A549 treated with ZK216348 at 1 μM for 4 hours (cell line): ENCODE data around the gene KRTAP4-3. TPM values are rescaled to one million over a fixed set of nuclear protein-coding genes. Genes with fewer than 3 reads are reported as not detected.

Experiments used
- total RNA-seq: library from RNA; stranded (reverse); fragments of 200-300 nt; extraction: Qiagen RNA extraction; gene quantifications from 5 replicates; pipeline ENCODE4 v1.2.3, GENCODE V29; 2022; ENCODE audit warnings: low read depth

Gene KRTAP4-3
- not detected in 5 replicates for total RNA-seq

GRCh38 chr17:41168121-41168520 is at the start of gene KRTAP4-3:
KRTAP4-3 (minus strand) TSS chr17:41168221; CDS start chr17:41168172, 49 bp downstream.

GRCh38 chr17:41189837-41190318 is 21.9 kb upstream of the KRTAP4-3 start, which contains the start of gene KRTAP9-1:
KRTAP9-1 (plus strand) TSS chr17:41189887; CDS start chr17:41189887, 0 bp downstream.

GRCh38 chr17:41184480-41184961 is 16.5 kb upstream of the KRTAP4-3 start, which contains the start of gene KRTAP4-1:
KRTAP4-1 (minus strand) TSS chr17:41184911; CDS start chr17:41184854, 57 bp downstream.

GRCh38 chr17:41177727-41178271 is 9.8 kb upstream of the KRTAP4-3 start, which contains the start of gene KRTAP4-2:
KRTAP4-2 (minus strand) TSS chr17:41178221; CDS start chr17:41178164, 57 bp downstream.

GRCh38 chr17:41160648-41161047 is 7.4 kb downstream of the KRTAP4-3 start, which contains the start of gene KRTAP4-4:
KRTAP4-4 (minus strand) TSS chr17:41160748; CDS start chr17:41160691, 57 bp downstream.

GRCh38 chr17:41149652-41149985 is 18.4 kb downstream of the KRTAP4-3 start, which contains the start of gene KRTAP4-5:
KRTAP4-5 (minus strand) TSS chr17:41149825; CDS start chr17:41149767, 58 bp downstream.

GRCh38 chr17:41140360-41141131 is 27.5 kb downstream of the KRTAP4-3 start, which contains the start of gene KRTAP4-6:
KRTAP4-6 (minus strand) TSS chr17:41140544; CDS start chr17:41140487, 57 bp downstream.

GRCh38 chr17:41123991-41124371 is 44.0 kb downstream of the KRTAP4-3 start, which contains the start of gene KRTAP4-12:
KRTAP4-12 (minus strand) TSS chr17:41124182; CDS start chr17:41124122, 60 bp downstream.

GRCh38 chr17:41117846-41118386 is 50.1 kb downstream of the KRTAP4-3 start, which contains the start of gene KRTAP4-11:
KRTAP4-11 (minus strand) TSS chr17:41118373; CDS start chr17:41118315, 58 bp downstream.

Other genes starting within 250 kb of the KRTAP4-3 start
- gene KRT23, start 230.6 kb downstream of the KRTAP4-3 start, total RNA-seq: 0.08 to 0.31 TPM (median 0.18 TPM) in 3 of 5 replicates, not detected in the others
- gene KRT39, start 201.3 kb downstream of the KRTAP4-3 start, total RNA-seq: not detected in 5 replicates
- gene KRT40, start 183.9 kb downstream of the KRTAP4-3 start, total RNA-seq: not detected in 5 replicates
- gene KRTAP3-3, start 174.1 kb downstream of the KRTAP4-3 start, total RNA-seq: not detected in 5 replicates
- gene KRTAP3-2, start 168.3 kb downstream of the KRTAP4-3 start, total RNA-seq: not detected in 5 replicates
- gene KRTAP3-1, start 159.1 kb downstream of the KRTAP4-3 start, total RNA-seq: not detected in 5 replicates
- gene KRTAP1-5, start 141.0 kb downstream of the KRTAP4-3 start, total RNA-seq: not detected in 5 replicates
- not detected in 5 replicates for gene KRTAP1-4, start 138.0 kb downstream of the KRTAP4-3 start, total RNA-seq
- gene KRTAP1-3, start 133.3 kb downstream of the KRTAP4-3 start, total RNA-seq: not detected in 5 replicates
- not detected in 5 replicates for gene KRTAP1-1, start 126.8 kb downstream of the KRTAP4-3 start, total RNA-seq
- not detected in 5 replicates for gene KRTAP2-1, start 120.9 kb downstream of the KRTAP4-3 start, total RNA-seq
- not detected in 5 replicates for gene KRTAP2-2, start 113.0 kb downstream of the KRTAP4-3 start, total RNA-seq
- not detected in 5 replicates for gene KRTAP2-3, start 108.1 kb downstream of the KRTAP4-3 start, total RNA-seq
- not detected in 5 replicates for gene KRTAP2-4, start 102.3 kb downstream of the KRTAP4-3 start, total RNA-seq
- gene KRTAP4-7, start 84.1 kb downstream of the KRTAP4-3 start, total RNA-seq: not detected in 5 replicates
- not detected in 5 replicates for gene KRTAP4-8, start 70.1 kb downstream of the KRTAP4-3 start, total RNA-seq
- not detected in 5 replicates for gene KRTAP4-16, start 66.0 kb downstream of the KRTAP4-3 start, total RNA-seq
- not detected in 5 replicates for gene KRTAP4-9, start 62.8 kb downstream of the KRTAP4-3 start, total RNA-seq
- not detected in 5 replicates for gene KRTAP4-11, start 49.8 kb downstream of the KRTAP4-3 start, total RNA-seq
- not detected in 5 replicates for gene KRTAP4-12, start 44.0 kb downstream of the KRTAP4-3 start, total RNA-seq
- not detected in 5 replicates for gene KRTAP4-6, start 27.7 kb downstream of the KRTAP4-3 start, total RNA-seq
- gene KRTAP4-5, start 18.4 kb downstream of the KRTAP4-3 start, total RNA-seq: not detected in 5 replicates
- gene KRTAP4-4, start 7.5 kb downstream of the KRTAP4-3 start, total RNA-seq: not detected in 5 replicates
- gene KRTAP4-2, start 10.0 kb upstream of the KRTAP4-3 start, total RNA-seq: not detected in 5 replicates
- 0.32 TPM in 1 of 5 replicates, not detected in the others for gene KRTAP4-1, start 16.7 kb upstream of the KRTAP4-3 start, total RNA-seq
- not detected in 5 replicates for gene KRTAP9-1, start 21.7 kb upstream of the KRTAP4-3 start, total RNA-seq
- gene KRTAP9-2, start 58.4 kb upstream of the KRTAP4-3 start, total RNA-seq: not detected in 5 replicates
- not detected in 5 replicates for gene KRTAP9-3, start 64.2 kb upstream of the KRTAP4-3 start, total RNA-seq
- not detected in 5 replicates for gene KRTAP9-8, start 69.8 kb upstream of the KRTAP4-3 start, total RNA-seq
- gene KRTAP9-4, start 81.5 kb upstream of the KRTAP4-3 start, total RNA-seq: not detected in 5 replicates
- gene KRTAP9-9, start 87.2 kb upstream of the KRTAP4-3 start, total RNA-seq: not detected in 5 replicates
- not detected in 5 replicates for gene KRTAP9-6, start 97.2 kb upstream of the KRTAP4-3 start, total RNA-seq
- gene KRTAP9-7, start 107.5 kb upstream of the KRTAP4-3 start, total RNA-seq: not detected in 5 replicates
- not detected in 5 replicates for gene KRTAP29-1, start 134.6 kb upstream of the KRTAP4-3 start, total RNA-seq
- gene KRTAP16-1, start 141.1 kb upstream of the KRTAP4-3 start, total RNA-seq: not detected in 5 replicates
- gene KRTAP17-1, start 147.5 kb upstream of the KRTAP4-3 start, total RNA-seq: not detected in 5 replicates
- not detected in 5 replicates for gene KRT33A, start 182.6 kb upstream of the KRTAP4-3 start, total RNA-seq
- not detected in 5 replicates for gene KRT33B, start 201.6 kb upstream of the KRTAP4-3 start, total RNA-seq
- gene KRT34, start 214.1 kb upstream of the KRTAP4-3 start, total RNA-seq: 0.20 to 0.78 TPM (median 0.31 TPM) in 5 replicates
- gene KRT31, start 229.4 kb upstream of the KRTAP4-3 start, total RNA-seq: not detected in 5 replicates